Lower lobe of right lung (tissue), 2 donors: ENCODE results near the gene GM2A. TPM values are rescaled to one million over a fixed set of nuclear protein-coding genes. Genes with fewer than 3 reads are reported as not detected.
A peak's percentile ranks its signal among the peaks of the same experiment; 100 is the strongest.
"Not testable (repeated sequence)": the region's sequence is repeated elsewhere in the genome, so short reads cannot be mapped to it uniquely, and the experiment has no call there.

Source experiments
- ATAC-seq, 2 donors: fragments of 200-7000 bp; cut with Tn5 transposase; one replicate each; pipeline ENCODE4 v1.9.1; 2020 to 2022; ENCODE audit warnings: mild to moderate bottlenecking in 2 of 2, moderate library complexity in 2 of 2
- DNase-seq: peaks from one replicate; pipeline ENCODE4 v3.0.0-alpha.2; 2020
- H3K27ac ChIP-seq: fragments of 200-600 bp; one replicate; pipeline ENCODE4 v1.8.0; 2022
- H3K27me3 ChIP-seq: fragments of 200-600 bp; one replicate; pipeline ENCODE4 v1.8.0; 2022; ENCODE audit warnings: low read depth
- H3K36me3 ChIP-seq: fragments of 200-600 bp; one replicate; pipeline ENCODE4 v1.8.0; 2022; ENCODE audit warnings: mild to moderate bottlenecking
- H3K4me1 ChIP-seq: fragments of 200-600 bp; one replicate; pipeline ENCODE4 v1.8.0; 2022
- H3K4me3 ChIP-seq: fragments of 200-600 bp; one replicate; pipeline ENCODE4 v1.8.0; 2022; ENCODE audit warnings: mild to moderate bottlenecking
- H3K9me3 ChIP-seq: fragments of 200-600 bp; one replicate; pipeline ENCODE4 v1.8.0; 2022
- CTCF ChIP-seq: fragments of 200-600 bp; IDR thresholded peaks from one replicate; pipeline ENCODE4 v1.8.0; 2022; ENCODE audit warnings: antibody characterized with exemption, mild to moderate bottlenecking
- intact Hi-C: fragments of 100-400 bp; cut with DNase I; formaldehyde crosslinking; loops from one replicate; pipeline ENCODE4 v1.11.0; 2022
- total RNA-seq: library from RNA; stranded (reverse); fragmentation: NEBNext Ultra II Directional; extraction: Animal tissue kit (Norgen Biotek cat#: 25700); gene quantifications from one replicate; pipeline ENCODE4 v1.2.1, GENCODE V29; 2021
- donor health status: DM: no; HTN: yes; CAD: no; lungs with severe emphysema.

Gene GM2A
- total RNA-seq, 1 donor from 2014 or later, result 129 TPM

- Histone ChIP-seq H3K9me3 (no peaks in the 10 kb centered on the region), H3K27me3 (no peaks in the 10 kb centered on the region), H3K27ac (no peak overlapping the region), H3K36me3 (no peaks in the 10 kb centered on the region), H3K4me3 (no peak overlapping the region), H3K4me1 (peaks cover 4% of the 10 kb centered on the region)
- intact Hi-C loops, result no loop called here
- TF ChIP-seq CTCF, result no peak
- DNase-seq (no peak), ATAC-seq (no peak)
Measured at GRCh38 chr5:151296974-151297373, 44.0 kb downstream of the GM2A start.

GRCh38 chr5:151298063-151298855, 45.3 kb downstream of the GM2A start:
- no peaks in the 10 kb centered on the region for H3K36me3 ChIP-seq
- DNase-seq (no peak), ATAC-seq (peak in 1 of 2 donors; percentile 60)
- H3K4me3 ChIP-seq, result no peak overlapping the region
- no peaks in the 10 kb centered on the region for H3K27me3 ChIP-seq
- no peak overlapping the region for H3K27ac ChIP-seq
- no peak for TF ChIP-seq CTCF
- H3K4me1 ChIP-seq, result peaks cover 4% of the 10 kb centered on the region
- intact Hi-C loops, result no loop called here
- H3K9me3 ChIP-seq, result no peaks in the 10 kb centered on the region

GRCh38 chr5:151303666-151304065, 50.7 kb downstream of the GM2A start, which contains the start of gene SLC36A3:
Gene SLC36A3 (minus strand): TSS chr5:151303766. CDS start chr5:151303354, 412 bp downstream.
- intact Hi-C loops, result no loop called here
- no peaks in the 10 kb centered on the region for H3K9me3 ChIP-seq
- ATAC-seq, result no peak

GRCh38 chr5:151309266-151309665, 56.3 kb downstream of the GM2A start:
- H3K27me3 ChIP-seq, H3K4me3 ChIP-seq, H3K9me3 ChIP-seq, DNase-seq, ATAC-seq, intact Hi-C loops, H3K4me1 ChIP-seq, H3K36me3 ChIP-seq, H3K27ac ChIP-seq: not testable (repeated sequence)

More at GRCh38 chr5:151303666-151304065, 50.7 kb downstream of the GM2A start, which contains the start of gene SLC36A3:
- no peak within 1 kb of the TSS for H3K27ac ChIP-seq
- H3K4me1 ChIP-seq, result no peaks in the 10 kb centered on the region
- no peak for TF ChIP-seq CTCF
- DNase-seq, result no peak
- H3K4me3 ChIP-seq, result no peak within 1 kb of the TSS
- no peaks in the 10 kb centered on the region for H3K27me3 ChIP-seq
- no peaks in the 10 kb centered on the region for H3K36me3 ChIP-seq

- ATAC-seq, H3K36me3 ChIP-seq, H3K4me1 ChIP-seq, H3K27ac ChIP-seq, H3K4me3 ChIP-seq, H3K9me3 ChIP-seq, H3K27me3 ChIP-seq, intact Hi-C loops, DNase-seq: not testable (repeated sequence)
Measured at GRCh38 chr5:151309821-151310220, 56.8 kb downstream of the GM2A start.

- intact Hi-C loops, result no loop called here
- no peaks in the 10 kb centered on the region for H3K27me3 ChIP-seq
- no peak for ATAC-seq
- no peak for TF ChIP-seq CTCF
- no peak for DNase-seq
- H3K36me3 ChIP-seq, result no peaks in the 10 kb centered on the region
- no peaks in the 10 kb centered on the region for H3K4me1 ChIP-seq
- no peak overlapping the region for H3K4me3 ChIP-seq
- H3K9me3 ChIP-seq, result no peaks in the 10 kb centered on the region
- no peak overlapping the region for H3K27ac ChIP-seq
Measured at GRCh38 chr5:151310932-151311331, 57.9 kb downstream of the GM2A start.
